ENCODE measurements around the gene SLC9A9.

The SLC9A9 gene

DNA sequence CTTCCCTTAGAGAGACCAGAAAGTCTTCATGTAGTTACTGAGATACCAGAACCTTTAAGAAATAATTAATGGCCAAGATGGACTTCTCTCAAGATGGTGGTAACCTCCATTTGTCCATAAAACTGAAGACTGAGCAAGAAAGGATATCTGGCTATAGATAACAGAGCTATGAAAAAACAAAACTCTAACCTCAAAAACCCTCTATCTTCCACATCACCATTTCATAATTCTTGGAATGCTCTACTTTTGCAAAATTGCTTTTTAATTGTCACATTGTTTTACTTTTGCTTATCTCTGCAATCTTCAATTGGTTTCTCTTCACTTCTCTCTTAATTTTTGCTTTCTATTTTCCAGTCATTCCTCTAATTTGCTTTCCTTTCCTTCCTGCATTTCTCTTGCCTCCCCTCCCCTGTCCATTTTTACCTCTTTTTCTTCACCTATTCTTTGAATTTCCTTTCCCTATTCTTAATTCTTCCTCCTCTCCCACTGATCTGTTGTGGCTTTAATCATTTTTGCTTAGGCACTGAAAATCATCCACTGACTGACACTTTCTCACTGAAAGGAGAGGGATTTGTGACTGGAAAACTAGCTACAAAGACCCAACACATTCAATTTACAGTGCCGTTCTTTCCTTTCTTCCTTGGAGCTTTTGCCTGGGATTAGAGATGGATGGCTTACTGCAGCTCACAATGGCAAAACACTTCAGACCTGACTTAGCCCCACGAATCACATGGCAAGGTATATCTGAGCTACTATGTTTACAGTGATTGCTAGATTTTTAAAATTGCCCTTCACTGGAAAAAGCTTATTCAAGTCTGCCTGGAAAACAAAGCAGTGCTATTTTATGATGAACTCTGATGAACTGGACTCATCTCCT lies 485.9 kb downstream of the SLC9A9 start:
- TF ChIP-seq, protein P1, sequence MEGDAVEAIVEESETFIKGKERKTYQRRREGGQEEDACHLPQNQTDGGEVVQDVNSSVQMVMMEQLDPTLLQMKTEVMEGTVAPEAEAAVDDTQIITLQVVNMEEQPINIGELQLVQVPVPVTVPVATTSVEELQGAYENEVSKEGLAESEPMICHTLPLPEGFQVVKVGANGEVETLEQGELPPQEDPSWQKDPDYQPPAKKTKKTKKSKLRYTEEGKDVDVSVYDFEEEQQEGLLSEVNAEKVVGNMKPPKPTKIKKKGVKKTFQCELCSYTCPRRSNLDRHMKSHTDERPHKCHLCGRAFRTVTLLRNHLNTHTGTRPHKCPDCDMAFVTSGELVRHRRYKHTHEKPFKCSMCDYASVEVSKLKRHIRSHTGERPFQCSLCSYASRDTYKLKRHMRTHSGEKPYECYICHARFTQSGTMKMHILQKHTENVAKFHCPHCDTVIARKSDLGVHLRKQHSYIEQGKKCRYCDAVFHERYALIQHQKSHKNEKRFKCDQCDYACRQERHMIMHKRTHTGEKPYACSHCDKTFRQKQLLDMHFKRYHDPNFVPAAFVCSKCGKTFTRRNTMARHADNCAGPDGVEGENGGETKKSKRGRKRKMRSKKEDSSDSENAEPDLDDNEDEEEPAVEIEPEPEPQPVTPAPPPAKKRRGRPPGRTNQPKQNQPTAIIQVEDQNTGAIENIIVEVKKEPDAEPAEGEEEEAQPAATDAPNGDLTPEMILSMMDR (IDR thresholded peaks at IDR 0.05; ENCODE audit: low read depth, low read length), result no peak
- no peaks in the 10 kb centered on the region for H3K9me3 ChIP-seq
- DNase-seq, result no peak
- no peaks in the 10 kb centered on the region for H3K27me3 ChIP-seq
- H3K4me1 ChIP-seq, result peaks cover 8% of the 10 kb centered on the region
- no peaks in the 10 kb centered on the region for H3K36me3 ChIP-seq
- no peak overlapping the region for H3K4me3 ChIP-seq (ENCODE audit: low read depth, low read length)

DNA sequence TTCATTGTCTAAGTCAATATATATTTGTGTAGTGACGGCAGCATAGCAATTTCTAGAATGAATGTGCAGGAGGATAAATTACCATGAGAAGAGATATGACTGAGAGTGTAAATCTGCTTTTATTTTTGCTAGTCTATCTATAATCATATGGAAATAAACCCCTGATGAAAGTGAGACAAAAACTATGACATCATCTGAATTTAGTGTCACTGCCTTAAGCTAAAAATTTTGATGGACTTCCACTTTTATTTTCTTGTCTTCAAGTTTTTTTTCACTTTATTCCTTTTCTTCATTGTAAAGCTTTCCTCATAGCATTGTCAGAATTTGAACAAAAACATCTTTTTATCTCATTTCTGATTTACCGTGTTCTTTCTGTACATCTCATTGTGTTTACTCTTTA lies 486.7 kb downstream of the SLC9A9 start:
- no peak overlapping the region for H3K4me3 ChIP-seq (ENCODE audit: low read depth, low read length)
- DNase-seq, result no peak
- H3K36me3 ChIP-seq, result no peaks in the 10 kb centered on the region
- TF ChIP-seq, protein P1 (IDR thresholded peaks at IDR 0.05; ENCODE audit: low read depth, low read length), result no peak
- no peaks in the 10 kb centered on the region for H3K27me3 ChIP-seq
- no peaks in the 10 kb centered on the region for H3K9me3 ChIP-seq
- H3K4me1 ChIP-seq, result peaks cover 4% of the 10 kb centered on the region

DNA sequence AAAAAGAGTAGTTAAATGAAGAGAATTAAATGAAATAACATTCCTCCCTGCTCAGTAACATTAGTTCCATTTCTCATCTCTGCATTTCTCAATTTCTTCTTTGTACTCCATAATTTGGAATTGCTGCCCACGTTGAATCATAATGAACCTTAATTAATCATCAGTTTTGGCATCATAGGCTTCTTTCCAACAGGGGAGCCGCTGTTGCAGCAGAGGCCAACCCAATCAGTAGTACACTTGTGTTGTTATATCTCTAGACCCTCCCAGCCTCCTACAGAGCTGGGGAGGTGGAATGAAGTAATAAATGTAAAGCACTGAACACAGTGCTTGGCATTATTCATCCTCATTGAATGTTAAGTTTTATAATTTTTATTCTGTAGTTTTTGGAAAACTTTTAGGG lies 488.0 kb downstream of the SLC9A9 start:
- no peak for DNase-seq
- H3K27me3 ChIP-seq, result no peaks in the 10 kb centered on the region
- H3K4me3 ChIP-seq (ENCODE audit: low read depth, low read length), result no peak overlapping the region

DNA sequence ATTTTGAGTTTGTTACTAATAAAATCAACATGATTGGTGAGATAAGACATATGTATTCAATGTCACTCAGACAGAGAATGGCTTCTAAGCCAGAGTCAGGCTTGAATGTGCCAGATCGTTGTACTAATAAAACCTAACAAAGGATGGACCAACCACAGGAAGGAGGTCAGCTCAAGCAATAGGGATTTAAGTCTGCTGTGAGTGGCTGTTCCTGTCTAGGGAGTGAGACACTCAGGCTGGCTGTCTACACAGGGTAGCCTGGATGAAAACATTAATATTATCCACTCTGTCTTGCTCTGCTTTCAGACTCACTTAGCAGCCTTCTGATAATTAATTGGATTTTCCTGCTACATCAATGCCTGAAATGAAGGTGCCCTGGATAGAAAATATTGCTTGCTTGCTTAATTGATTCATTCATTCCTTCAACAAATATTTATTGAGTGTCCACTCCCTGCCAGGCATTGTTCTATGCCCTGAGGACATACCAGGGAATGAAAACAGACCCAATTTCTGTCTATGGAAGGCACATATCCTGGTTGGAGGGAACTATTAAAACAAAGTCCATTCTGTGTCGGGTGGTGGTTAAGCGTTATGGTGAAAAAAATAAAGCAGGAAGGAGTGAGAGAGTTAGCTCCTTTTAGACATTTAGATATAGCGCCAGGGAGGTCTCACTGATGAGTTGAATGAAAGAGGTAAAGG lies 489.3 kb downstream of the SLC9A9 start:
- TF ChIP-seq, protein P1 (IDR thresholded peaks at IDR 0.05; ENCODE audit: low read depth, low read length), result no peak
- H3K9me3 ChIP-seq, result no peaks in the 10 kb centered on the region
- H3K27me3 ChIP-seq, result no peaks in the 10 kb centered on the region
- no peak overlapping the region for H3K4me3 ChIP-seq (ENCODE audit: low read depth, low read length)
- H3K36me3 ChIP-seq, result no peaks in the 10 kb centered on the region
- peak; percentile 53 for DNase-seq
- H3K4me1 ChIP-seq, result peaks cover 4% of the 10 kb centered on the region

More for the DNA sequence above, 488.0 kb downstream of the SLC9A9 start:
- H3K36me3 ChIP-seq, result no peaks in the 10 kb centered on the region
- peaks cover 4% of the 10 kb centered on the region for H3K4me1 ChIP-seq
- TF ChIP-seq, protein P1 (IDR thresholded peaks at IDR 0.05; ENCODE audit: low read depth, low read length), result no peak
- H3K9me3 ChIP-seq, result no peaks in the 10 kb centered on the region

DNA sequence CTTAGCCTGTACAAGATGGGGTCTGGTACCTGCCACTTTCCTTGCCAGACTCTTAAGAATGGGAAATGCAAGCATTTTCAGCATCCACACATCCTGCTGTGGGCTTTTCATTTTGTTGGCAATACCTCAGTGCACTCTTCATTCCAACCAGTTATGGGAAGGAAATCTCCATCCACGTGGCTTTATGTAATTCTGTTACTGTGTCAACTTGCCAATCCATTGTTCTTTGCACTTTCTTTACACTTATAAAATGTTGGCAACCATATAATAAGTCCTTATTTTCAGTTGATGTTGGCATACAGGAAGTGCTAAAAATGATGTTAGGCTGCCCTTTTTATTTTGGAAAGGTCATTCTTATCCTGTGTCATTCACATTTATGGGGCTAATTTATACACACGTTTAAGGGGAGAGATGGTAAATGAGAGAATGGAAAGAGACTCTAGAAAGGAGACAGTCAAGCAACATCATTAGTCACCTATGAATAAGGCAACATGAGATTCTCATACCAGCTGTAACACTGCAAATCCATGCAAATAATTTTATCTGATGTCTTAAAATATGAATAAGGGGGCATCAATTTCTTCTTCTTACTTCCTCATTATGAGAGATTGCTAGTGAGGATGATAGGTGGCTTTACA lies 490.0 kb downstream of the SLC9A9 start:
- Histone ChIP-seq H3K27me3 (no peaks in the 10 kb centered on the region), H3K36me3 (no peaks in the 10 kb centered on the region), H3K4me3 (ENCODE audit: low read depth, low read length) (no peak overlapping the region), H3K4me1 (peaks cover 4% of the 10 kb centered on the region), H3K9me3 (no peaks in the 10 kb centered on the region)
- TF ChIP-seq, protein P1 (IDR thresholded peaks at IDR 0.05; ENCODE audit: low read depth, low read length), result no peak
- no peak for DNase-seq

Data from BE2C (cell line).